ENCODE data around the gene OR14A16. TPM values are rescaled to one million over a fixed set of nuclear protein-coding genes. Genes with fewer than 3 reads are reported as not detected.

The OR14A16 gene
- total RNA-seq = not detected

DNA sequence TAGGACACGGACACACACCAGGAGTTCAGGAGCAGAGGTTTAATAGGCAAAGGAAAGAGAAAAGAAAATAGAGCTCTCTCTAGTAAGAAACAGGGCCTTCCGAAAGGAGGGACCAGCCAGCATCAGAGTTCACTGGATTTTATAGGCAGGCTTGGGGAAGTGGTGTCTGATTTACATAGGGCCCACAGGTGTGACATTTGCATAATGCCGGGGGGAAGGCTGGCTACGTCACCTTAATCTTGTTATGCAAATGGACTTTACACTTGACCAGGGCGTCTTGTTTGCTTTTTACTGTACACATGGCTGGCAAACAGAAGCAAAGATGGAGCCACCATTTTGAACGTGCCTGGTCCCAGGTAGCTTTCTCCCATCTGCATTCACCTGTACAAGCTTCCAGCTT is at the start of gene OR14A16:
Gene OR14A16, minus strand, starts transcription at position 97 of the 400 bp plus-strand sequence. CDS start 8,390 bp downstream, outside the sequence.
- Mint-ChIP-seq H3K36me3 (no peaks in the 10 kb centered on the region), H3K27ac (no peak within 1 kb of the TSS), H3K4me3 (no peak within 1 kb of the TSS), H3K27me3 (no peaks in the 10 kb centered on the region), H3K9me3 (ENCODE audit: low read depth) (peaks cover 2% of the 10 kb centered on the region), H3K4me1 (no peaks in the 10 kb centered on the region)
- ATAC-seq = no peak
- no peak for DNase-seq
- CTCF ChIA-PET = no interaction called here

- H3K27me3 Mint-ChIP-seq = no peaks in the 10 kb centered on the region
- no peak overlapping the region for H3K27ac Mint-ChIP-seq
- no peak for ATAC-seq
- H3K36me3 Mint-ChIP-seq = no peaks in the 10 kb centered on the region
- H3K4me1 Mint-ChIP-seq = no peaks in the 10 kb centered on the region
- no peaks in the 10 kb centered on the region for H3K9me3 Mint-ChIP-seq (ENCODE audit: low read depth)
- no peak overlapping the region for H3K4me3 Mint-ChIP-seq
- DNase-seq = no peak
- CTCF ChIA-PET = no interaction called here
Measured at GRCh38 chr1:247865416-247865815, 41.5 kb upstream of the OR14A16 start.

DNA sequence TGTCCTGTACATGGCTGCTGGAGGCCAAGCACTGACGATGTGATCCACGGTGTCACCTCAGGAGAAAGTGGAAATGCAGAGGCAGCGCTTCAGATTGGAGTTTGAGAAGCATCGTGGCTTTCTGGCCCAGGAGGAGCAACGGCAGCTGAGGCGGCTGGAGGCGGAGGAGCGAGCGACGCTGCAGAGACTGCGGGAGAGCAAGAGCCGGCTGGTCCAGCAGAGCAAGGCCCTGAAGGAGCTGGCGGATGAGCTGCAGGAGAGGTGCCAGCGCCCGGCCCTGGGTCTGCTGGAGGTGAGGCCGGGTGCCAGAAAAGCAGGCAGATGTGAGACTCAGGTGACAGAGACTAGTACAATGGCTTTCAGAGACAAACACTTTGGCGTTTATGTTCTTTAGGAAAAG is 40.7 kb upstream of the OR14A16 start:
- Mint-ChIP-seq H3K27ac (no peak overlapping the region), H3K4me3 (no peak overlapping the region), H3K4me1 (no peaks in the 10 kb centered on the region), H3K9me3 (ENCODE audit: low read depth) (no peaks in the 10 kb centered on the region), H3K27me3 (no peaks in the 10 kb centered on the region), H3K36me3 (no peaks in the 10 kb centered on the region)
- CTCF ChIA-PET = no interaction called here
- ATAC-seq = no peak
- no peak for DNase-seq

GRCh38 chr1:247862756-247863155 is 38.8 kb upstream of the OR14A16 start:
- DNase-seq = no peak
- Mint-ChIP-seq H3K27ac (no peak overlapping the region), H3K36me3 (peaks cover 1% of the 10 kb centered on the region), H3K4me1 (peaks cover 5% of the 10 kb centered on the region), H3K27me3 (peaks cover 12% of the 10 kb centered on the region), H3K9me3 (ENCODE audit: low read depth) (no peaks in the 10 kb centered on the region), H3K4me3 (no peak overlapping the region)
- ATAC-seq = no peak
- CTCF ChIA-PET = no interaction called here

GRCh38 chr1:247857985-247858619 is 34.2 kb upstream of the OR14A16 start:
- DNase-seq = no peak
- CTCF ChIA-PET = no interaction called here
- Mint-ChIP-seq H3K9me3 (ENCODE audit: low read depth) (no peaks in the 10 kb centered on the region), H3K27me3 (peaks cover 27% of the 10 kb centered on the region), H3K4me3 (peak overlapping the region; percentile 63), H3K27ac (no peak overlapping the region), H3K4me1 (peaks cover 9% of the 10 kb centered on the region), H3K36me3 (peaks cover 1% of the 10 kb centered on the region)
- no peak for ATAC-seq

GRCh38 chr1:247857069-247857984 is 33.4 kb upstream of the OR14A16 start, which contains the start of gene TRIM58:
TSS of gene TRIM58 (plus strand) at chr1:247857187. CDS start at chr1:247857247, 60 bp downstream.
- H3K9me3 Mint-ChIP-seq (ENCODE audit: low read depth) = no peaks in the 10 kb centered on the region
- H3K4me1 Mint-ChIP-seq = peaks cover 9% of the 10 kb centered on the region
- H3K4me3 Mint-ChIP-seq = peak within 1 kb of the TSS; percentile 63
- H3K36me3 Mint-ChIP-seq = peaks cover 1% of the 10 kb centered on the region
- H3K27me3 Mint-ChIP-seq = peaks cover 27% of the 10 kb centered on the region
- H3K27ac Mint-ChIP-seq = peak within 1 kb of the TSS; percentile 68
- ATAC-seq (peak; percentile 78), DNase-seq (no peak)
- CTCF ChIA-PET = no interaction called here

- Mint-ChIP-seq H3K9me3 (ENCODE audit: low read depth) (no peaks in the 10 kb centered on the region), H3K4me3 (no peak overlapping the region), H3K27ac (no peak overlapping the region), H3K4me1 (peaks cover 9% of the 10 kb centered on the region), H3K27me3 (peaks cover 27% of the 10 kb centered on the region), H3K36me3 (peaks cover 1% of the 10 kb centered on the region)
- CTCF ChIA-PET = no interaction called here
- no peak for DNase-seq
- no peak for ATAC-seq
Measured at GRCh38 chr1:247855911-247856310, 32.0 kb upstream of the OR14A16 start.

- no peak for DNase-seq
Measured at GRCh38 chr1:247854899-247855545, 31.1 kb upstream of the OR14A16 start.

GRCh38 chr1:247849616-247850015 is 25.7 kb upstream of the OR14A16 start:
- DNase-seq (no peak), ATAC-seq (no peak)
- peaks cover 2% of the 10 kb centered on the region for H3K27me3 Mint-ChIP-seq
- H3K36me3 Mint-ChIP-seq = no peaks in the 10 kb centered on the region
- no peaks in the 10 kb centered on the region for H3K4me1 Mint-ChIP-seq
- H3K9me3 Mint-ChIP-seq (ENCODE audit: low read depth) = no peaks in the 10 kb centered on the region
- CTCF ChIA-PET = no interaction called here
- H3K27ac Mint-ChIP-seq = no peak overlapping the region
- H3K4me3 Mint-ChIP-seq = no peak overlapping the region

More at GRCh38 chr1:247854899-247855545, 31.1 kb upstream of the OR14A16 start:
- no peak overlapping the region for H3K4me3 Mint-ChIP-seq
- ATAC-seq = no peak
- no peaks in the 10 kb centered on the region for H3K9me3 Mint-ChIP-seq (ENCODE audit: low read depth)
- H3K27ac Mint-ChIP-seq = no peak overlapping the region
- CTCF ChIA-PET = no interaction called here
- peaks cover 9% of the 10 kb centered on the region for H3K4me1 Mint-ChIP-seq
- H3K27me3 Mint-ChIP-seq = peaks cover 27% of the 10 kb centered on the region
- H3K36me3 Mint-ChIP-seq = peaks cover 1% of the 10 kb centered on the region

DNA sequence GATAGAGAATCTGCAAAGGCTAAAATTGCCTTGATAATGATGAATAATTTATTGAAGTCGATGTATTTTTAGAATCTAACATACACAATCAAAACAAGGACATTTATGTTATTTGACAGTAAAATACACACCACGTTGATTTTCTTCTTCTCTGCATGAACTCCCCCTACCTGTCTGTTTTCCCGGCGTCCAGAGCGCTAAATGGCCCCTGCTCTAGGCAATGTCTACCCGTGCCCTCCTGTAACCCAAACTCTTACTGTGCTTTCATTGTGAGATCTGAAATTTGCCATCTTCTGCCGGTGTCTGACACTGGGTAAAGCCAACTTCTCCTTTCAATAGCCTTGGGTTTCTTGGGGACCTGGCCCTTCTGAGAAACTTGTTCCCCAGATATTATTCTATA is 24.4 kb upstream of the OR14A16 start:
- no peak for DNase-seq
- CTCF ChIA-PET = no interaction called here
- Mint-ChIP-seq H3K36me3 (no peaks in the 10 kb centered on the region), H3K27me3 (no peaks in the 10 kb centered on the region), H3K9me3 (ENCODE audit: low read depth) (no peaks in the 10 kb centered on the region), H3K4me3 (no peak overlapping the region), H3K27ac (no peak overlapping the region), H3K4me1 (no peaks in the 10 kb centered on the region)
- ATAC-seq = no peak

GRCh38 chr1:247845693-247846017 is 21.7 kb upstream of the OR14A16 start:
- ATAC-seq (no peak), DNase-seq (no peak)
- Mint-ChIP-seq H3K36me3 (no peaks in the 10 kb centered on the region), H3K27me3 (no peaks in the 10 kb centered on the region), H3K27ac (no peak overlapping the region), H3K4me3 (no peak overlapping the region), H3K9me3 (ENCODE audit: low read depth) (no peaks in the 10 kb centered on the region), H3K4me1 (no peaks in the 10 kb centered on the region)
- CTCF ChIA-PET = no interaction called here

DNA sequence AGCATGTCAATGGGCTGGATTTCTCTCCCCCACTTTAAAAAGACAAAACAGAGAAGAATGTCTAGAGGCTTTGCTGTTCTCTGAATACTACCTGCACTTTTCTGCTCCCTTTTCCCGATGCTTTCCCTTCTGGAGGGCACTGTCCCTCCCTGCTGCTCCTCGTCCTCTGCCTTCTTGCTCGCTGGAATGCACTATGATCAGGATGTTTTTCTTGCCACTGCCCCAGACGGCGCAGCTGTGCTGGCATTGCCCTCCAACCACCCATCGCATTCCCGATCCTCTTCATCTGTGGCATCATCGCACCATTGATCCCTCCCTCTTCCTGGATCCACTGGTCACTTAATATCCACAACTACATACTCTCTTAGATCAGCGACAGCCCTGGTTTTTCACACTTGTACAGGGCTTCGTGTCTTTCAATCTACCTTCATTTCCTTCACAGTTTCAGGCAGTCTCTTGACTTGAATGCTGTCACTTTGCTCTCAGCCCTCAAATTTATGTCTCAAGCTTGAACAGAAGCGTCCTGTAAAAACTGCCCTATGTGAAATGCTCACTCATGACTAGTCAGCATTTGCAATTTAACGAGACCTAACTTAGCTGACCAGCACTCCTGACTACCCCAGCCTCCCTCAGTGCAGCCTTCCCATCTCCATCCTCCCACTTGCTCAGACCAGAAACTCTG is 21.2 kb upstream of the OR14A16 start:
- ATAC-seq (no peak), DNase-seq (no peak)
- Mint-ChIP-seq H3K36me3 (no peaks in the 10 kb centered on the region), H3K4me1 (no peaks in the 10 kb centered on the region), H3K4me3 (no peak overlapping the region), H3K9me3 (ENCODE audit: low read depth) (no peaks in the 10 kb centered on the region), H3K27me3 (no peaks in the 10 kb centered on the region), H3K27ac (no peak overlapping the region)
- CTCF ChIA-PET = no interaction called here

GRCh38 chr1:247843411-247843810 is 19.5 kb upstream of the OR14A16 start:
- Mint-ChIP-seq H3K27ac (no peak overlapping the region), H3K27me3 (no peaks in the 10 kb centered on the region), H3K9me3 (ENCODE audit: low read depth) (no peaks in the 10 kb centered on the region), H3K4me3 (no peak overlapping the region), H3K36me3 (no peaks in the 10 kb centered on the region), H3K4me1 (no peaks in the 10 kb centered on the region)
- ATAC-seq (no peak), DNase-seq (no peak)
- CTCF ChIA-PET = no interaction called here

All from activated CD8-positive, alpha-beta memory T cell treated with anti-CD3 and anti-CD28 coated beads, Interleukin-2, amount 10 ng/mL, durations not matched to agents 7 days and 5 days (primary cell).